Skeletal muscle tissue (tissue), 4 donors: ENCODE data around the gene RPL12. TPM values are rescaled to one million over a fixed set of nuclear protein-coding genes. Genes with fewer than 3 reads are reported as not detected.

ENCODE experiments used
- H3K27ac ChIP-seq: one replicate; pipeline ENCODE4 v1.7.0; 2013; ENCODE audit warnings: mild to moderate bottlenecking, low read depth, low read length, inconsistent platforms
- H3K27me3 ChIP-seq, 3 donors: one replicate each; pipeline ENCODE4 v1.7.0; 2013; ENCODE audit warnings: low read length in 3 of 3; ENCODE audit not compliant: control insufficient read depth in 3 of 3, insufficient read depth in 3 of 3
- H3K36me3 ChIP-seq, 3 donors: one replicate each; pipeline ENCODE4 v1.7.0; 2013; ENCODE audit warnings: low read length in 3 of 3; ENCODE audit not compliant: control insufficient read depth in 3 of 3, insufficient read depth in 3 of 3
- H3K4me1 ChIP-seq, 3 donors: one replicate each; pipeline ENCODE4 v1.7.0; 2013; ENCODE audit warnings: low read length in 3 of 3, mild to moderate bottlenecking in 3 of 3; ENCODE audit not compliant: control insufficient read depth in 3 of 3, insufficient read depth in 3 of 3
- H3K4me3 ChIP-seq, 3 donors: one replicate each; pipeline ENCODE4 v1.7.0; 2013; ENCODE audit warnings: low read length in 3 of 3
- H3K9ac ChIP-seq, 3 donors: one replicate each; pipeline ENCODE4 v1.7.0; 2013; ENCODE audit warnings: low read length in 3 of 3, mild to moderate bottlenecking in 3 of 3, moderate library complexity in 2 of 3, low read depth in 1 of 3
- H3K9me3 ChIP-seq, 3 donors: one replicate each; pipeline ENCODE4 v1.7.0; 2013; ENCODE audit warnings: low read length in 3 of 3; ENCODE audit not compliant: control insufficient read depth in 3 of 3
- total RNA-seq: library from RNA; depleted of rRNA; stranded (reverse); fragments of >200 nt; gene quantifications from one replicate; pipeline ENCODE4 v1.2.3, GENCODE V29; 2014
- donor health status: Osteomylitis.

Gene RPL12
- total RNA-seq, 1 donor from 2014 or later: 1,305 TPM

GRCh38 chr9:127411122-127411521 is 40.1 kb downstream of the RPL12 start:
- Histone ChIP-seq H3K27ac (no peak overlapping the region), H3K9ac (no peak overlapping the region), H3K36me3 (peaks cover 3 to 11% (median 6%) of the 10 kb centered on the region in 3 donors), H3K4me1 (no peaks in the 10 kb centered on the region), H3K27me3 (no peaks in the 10 kb centered on the region), H3K4me3 (no peak overlapping the region), H3K9me3 (no peaks in the 10 kb centered on the region)

GRCh38 chr9:127407492-127407843 is 43.7 kb downstream of the RPL12 start:
- H3K27me3 ChIP-seq: no peaks in the 10 kb centered on the region
- H3K9ac ChIP-seq: peak overlapping the region in 1 of 3 donors; percentile 16
- H3K9me3 ChIP-seq: no peaks in the 10 kb centered on the region
- no peak overlapping the region for H3K4me3 ChIP-seq
- H3K36me3 ChIP-seq: peaks cover 20 to 33% (median 31%) of the 10 kb centered on the region in 3 donors
- H3K4me1 ChIP-seq: peaks cover 0 to 8% (median 3%) of the 10 kb centered on the region in 3 donors
- no peak overlapping the region for H3K27ac ChIP-seq

GRCh38 chr9:127406799-127407491 is 44.3 kb downstream of the RPL12 start:
- H3K4me1 ChIP-seq: peaks cover 0 to 8% (median 3%) of the 10 kb centered on the region in 3 donors
- peak overlapping the region in 1 of 3 donors; percentile 16 for H3K9ac ChIP-seq
- no peak overlapping the region for H3K4me3 ChIP-seq
- H3K36me3 ChIP-seq: peaks cover 24 to 39% (median 31%) of the 10 kb centered on the region in 3 donors
- H3K27ac ChIP-seq: no peak overlapping the region
- no peaks in the 10 kb centered on the region for H3K9me3 ChIP-seq
- no peaks in the 10 kb centered on the region for H3K27me3 ChIP-seq

GRCh38 chr9:127405344-127406125 is 45.7 kb downstream of the RPL12 start:
- Histone ChIP-seq H3K27ac (no peak overlapping the region), H3K4me1 (peaks cover 0 to 8% (median 3%) of the 10 kb centered on the region in 3 donors), H3K9me3 (no peaks in the 10 kb centered on the region), H3K36me3 (peaks cover 30 to 42% (median 37%) of the 10 kb centered on the region in 3 donors), H3K27me3 (no peaks in the 10 kb centered on the region), H3K4me3 (no peak overlapping the region), H3K9ac (peak overlapping the region in 2 of 3 donors; percentile 8 to 11)

DNA sequence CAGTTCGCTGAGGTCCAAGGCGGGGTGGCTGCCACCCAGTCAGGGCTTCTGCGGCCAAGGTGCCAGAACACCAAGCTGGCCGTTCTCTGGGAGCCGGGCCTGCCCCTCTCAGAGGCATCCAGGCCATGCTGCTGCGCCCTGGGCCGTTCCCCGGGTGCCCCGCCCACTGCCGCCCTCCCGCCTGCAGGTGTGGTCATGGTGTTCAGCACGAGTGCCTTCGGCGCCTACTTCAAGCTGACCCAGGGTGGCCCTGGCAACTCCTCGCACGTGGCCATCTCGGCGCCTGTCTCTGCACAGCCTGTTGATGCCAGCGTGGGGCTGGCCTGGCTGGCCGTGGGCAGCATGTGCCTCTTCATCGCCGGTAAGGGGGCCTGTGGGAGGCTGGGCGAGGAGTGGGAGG is 46.6 kb downstream of the RPL12 start:
- no peak overlapping the region for H3K27ac ChIP-seq
- peaks cover 30 to 48% (median 37%) of the 10 kb centered on the region in 3 donors for H3K36me3 ChIP-seq
- H3K4me3 ChIP-seq: no peak overlapping the region

GRCh38 chr9:127403507-127404192 is 47.6 kb downstream of the RPL12 start:
- Histone ChIP-seq H3K9ac (no peak overlapping the region), H3K4me1 (peaks cover 4 to 14% (median 7%) of the 10 kb centered on the region in 3 donors), H3K9me3 (no peaks in the 10 kb centered on the region), H3K4me3 (no peak overlapping the region), H3K27me3 (no peaks in the 10 kb centered on the region), H3K36me3 (peaks cover 30 to 48% (median 41%) of the 10 kb centered on the region in 3 donors), H3K27ac (no peak overlapping the region)

More for the DNA sequence above, 46.6 kb downstream of the RPL12 start:
- Histone ChIP-seq H3K27me3 (no peaks in the 10 kb centered on the region), H3K4me1 (peaks cover 0 to 8% (median 3%) of the 10 kb centered on the region in 3 donors), H3K9me3 (no peaks in the 10 kb centered on the region), H3K9ac (no peak overlapping the region)

DNA sequence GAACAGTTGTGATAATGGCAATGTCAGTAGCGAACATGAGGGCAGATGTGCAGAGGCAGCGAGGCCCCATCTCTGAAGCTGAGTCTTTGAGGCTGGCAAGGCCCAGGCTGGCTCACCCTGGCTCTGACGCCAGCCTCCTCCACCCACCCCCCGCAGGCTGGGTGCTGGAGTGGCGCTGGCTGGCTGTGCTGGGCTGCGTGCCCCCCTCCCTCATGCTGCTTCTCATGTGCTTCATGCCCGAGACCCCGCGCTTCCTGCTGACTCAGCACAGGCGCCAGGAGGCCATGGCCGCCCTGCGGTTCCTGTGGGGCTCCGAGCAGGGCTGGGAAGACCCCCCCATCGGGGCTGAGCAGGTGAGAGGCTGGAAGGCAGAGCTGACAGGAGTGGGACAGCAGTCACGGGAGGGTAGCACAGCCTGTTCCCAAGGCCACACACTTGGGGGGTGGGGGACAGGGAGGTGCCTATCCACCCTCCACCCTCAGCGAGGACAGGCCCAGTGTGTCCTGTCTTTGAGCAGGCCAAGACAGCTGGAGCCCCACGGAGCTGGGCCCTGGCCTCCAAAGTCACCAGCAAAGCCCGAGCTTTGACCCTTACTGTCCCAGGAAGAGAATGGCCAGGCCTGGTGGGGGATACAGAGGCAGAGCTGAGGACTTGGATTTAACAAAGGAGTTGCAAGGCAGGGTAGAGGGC is 48.7 kb downstream of the RPL12 start:
- Histone ChIP-seq H3K4me1 (peaks cover 13 to 23% (median 13%) of the 10 kb centered on the region in 3 donors), H3K4me3 (no peak overlapping the region), H3K27ac (no peak overlapping the region), H3K9me3 (no peaks in the 10 kb centered on the region), H3K36me3 (peaks cover 30 to 47% (median 40%) of the 10 kb centered on the region in 3 donors), H3K9ac (no peak overlapping the region), H3K27me3 (no peaks in the 10 kb centered on the region)

DNA sequence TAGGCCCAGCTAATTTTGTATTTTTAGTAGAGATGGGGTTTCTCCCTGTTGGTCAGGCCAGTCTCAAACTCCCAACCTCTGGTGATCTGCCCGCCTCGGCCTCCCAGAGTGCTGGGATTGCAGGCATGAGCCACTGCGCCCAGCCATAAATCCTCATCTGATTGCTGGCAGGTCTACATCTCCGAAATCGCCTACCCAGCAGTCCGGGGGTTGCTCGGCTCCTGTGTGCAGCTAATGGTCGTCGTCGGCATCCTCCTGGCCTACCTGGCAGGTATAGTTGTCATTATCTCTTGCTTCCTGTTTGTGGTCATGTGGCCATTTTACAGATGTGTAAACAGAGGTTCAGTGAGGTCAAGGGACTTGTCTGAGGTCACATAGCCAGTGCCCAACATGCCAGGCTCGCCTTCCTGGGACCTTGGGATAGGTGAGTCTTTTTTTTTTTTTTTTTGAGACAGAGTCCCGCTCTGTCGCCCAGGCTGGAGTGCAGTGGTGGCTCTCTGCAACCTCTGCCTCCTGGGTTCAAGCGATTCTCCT is 51.4 kb downstream of the RPL12 start:
- Histone ChIP-seq H3K27me3 (no peaks in the 10 kb centered on the region), H3K36me3 (peaks cover 16 to 30% (median 20%) of the 10 kb centered on the region in 3 donors), H3K27ac (no peak overlapping the region)

DNA sequence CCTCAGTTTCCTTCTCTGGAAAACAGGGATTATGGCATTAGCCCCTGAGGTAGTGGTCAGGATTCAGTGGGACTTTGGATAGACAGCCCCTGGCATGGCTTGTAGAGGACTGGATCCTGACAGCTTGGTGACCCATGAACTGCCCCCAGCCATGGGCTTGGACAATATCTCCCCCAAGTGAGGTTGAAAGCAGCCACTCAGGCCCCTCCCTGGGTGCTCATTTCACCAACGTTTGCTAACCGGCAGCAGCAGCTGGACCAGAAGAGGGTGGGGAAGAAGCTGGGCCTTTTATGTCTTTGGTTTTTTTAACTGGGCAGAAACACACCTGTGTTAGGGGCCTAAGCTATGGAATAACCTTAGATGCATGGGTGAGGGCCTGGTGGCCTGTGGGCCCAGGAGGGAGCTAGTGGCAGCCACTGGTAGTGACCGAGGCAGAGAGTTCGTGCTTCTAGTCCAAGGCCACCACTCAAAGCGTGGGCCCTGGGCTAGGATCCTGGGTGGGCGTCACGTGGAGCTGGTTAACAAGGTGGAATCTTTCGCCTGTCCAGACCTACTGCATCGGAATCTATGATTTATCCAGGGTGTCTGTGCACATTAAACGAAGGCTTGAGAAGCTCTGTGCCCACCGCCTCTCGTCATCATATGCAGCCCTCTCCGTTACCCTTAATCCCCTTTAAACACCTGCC is 52.3 kb downstream of the RPL12 start:
- Histone ChIP-seq H3K9me3 (no peaks in the 10 kb centered on the region), H3K4me3 (peak overlapping the region in 2 of 3 donors; percentile 48 to 78), H3K27me3 (no peaks in the 10 kb centered on the region), H3K27ac (no peak overlapping the region), H3K36me3 (peaks cover 14 to 21% (median 14%) of the 10 kb centered on the region in 3 donors), H3K9ac (peak overlapping the region; percentile 72 to 88 (median 82)), H3K4me1 (peaks cover 18 to 28% (median 20%) of the 10 kb centered on the region in 3 donors)

More for the DNA sequence above, 51.4 kb downstream of the RPL12 start:
- Histone ChIP-seq H3K4me1 (peaks cover 18 to 28% (median 20%) of the 10 kb centered on the region in 3 donors), H3K9me3 (no peaks in the 10 kb centered on the region), H3K9ac (no peak overlapping the region), H3K4me3 (no peak overlapping the region)
